ENCODE data around the gene TMEM225B.
"Not testable (repeated sequence)": the region's sequence is repeated elsewhere in the genome, so short reads cannot be mapped to it uniquely, and the experiment has no call there.

Gene TMEM225B

DNA sequence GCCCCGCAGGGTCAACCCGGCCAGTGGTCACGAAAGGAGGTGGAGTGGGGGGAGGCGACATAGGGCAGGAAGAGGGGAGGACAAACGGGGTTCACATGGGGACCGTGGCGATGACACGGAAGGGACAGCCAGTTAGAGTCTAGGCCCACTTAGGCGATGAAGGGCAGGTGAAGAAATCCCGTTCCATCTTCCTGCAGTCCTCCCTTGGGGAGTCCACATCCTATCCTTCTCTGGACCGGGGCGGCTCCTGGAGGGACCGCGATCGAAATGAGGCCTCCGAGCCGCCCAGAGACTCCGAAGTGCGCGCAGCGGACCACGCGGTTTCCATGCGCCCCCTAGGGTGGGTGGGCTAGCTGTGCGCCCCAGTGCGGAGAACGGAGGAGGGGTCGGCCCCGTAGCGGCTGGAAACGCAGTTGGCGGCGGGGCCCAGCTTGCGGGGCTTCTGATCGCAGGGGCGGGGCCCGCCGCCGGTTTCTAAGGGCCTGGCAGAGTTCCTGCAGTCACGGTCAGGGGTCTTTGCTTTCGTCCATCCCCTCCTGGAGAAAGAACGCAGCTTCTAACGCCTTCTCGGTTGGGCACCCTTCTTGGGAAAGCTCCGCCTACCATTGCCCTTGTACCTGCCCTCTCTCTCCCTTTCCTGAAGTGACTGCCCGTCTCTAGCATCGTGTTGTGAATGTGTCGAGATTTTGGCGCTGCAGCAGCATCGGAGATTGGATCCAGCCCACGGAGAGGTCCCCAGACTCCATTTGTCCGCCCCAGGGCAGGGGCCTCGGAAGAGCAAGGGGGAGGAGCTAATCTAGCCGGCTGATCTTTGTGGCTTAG is 17.9 kb upstream of the TMEM225B start:
- ATAC-seq: peak; percentile 81
- TF ChIP-seq ZNF70 (CRISPR knock-in tag; IDR thresholded peaks at IDR 0.05): 0 out of 2 replicates have a peak, but pooled peaks have one; percentile 19
- 0 out of 2 replicates have a peak, but pooled peaks have one; percentile 55 for TF ChIP-seq SNAI2 (CRISPR knock-in tag; IDR thresholded peaks at IDR 0.05)
- TF ChIP-seq ZNF565 (CRISPR knock-in tag; conservative IDR thresholded peaks at IDR 0.05; ENCODE audit: low read depth): no peak

DNA sequence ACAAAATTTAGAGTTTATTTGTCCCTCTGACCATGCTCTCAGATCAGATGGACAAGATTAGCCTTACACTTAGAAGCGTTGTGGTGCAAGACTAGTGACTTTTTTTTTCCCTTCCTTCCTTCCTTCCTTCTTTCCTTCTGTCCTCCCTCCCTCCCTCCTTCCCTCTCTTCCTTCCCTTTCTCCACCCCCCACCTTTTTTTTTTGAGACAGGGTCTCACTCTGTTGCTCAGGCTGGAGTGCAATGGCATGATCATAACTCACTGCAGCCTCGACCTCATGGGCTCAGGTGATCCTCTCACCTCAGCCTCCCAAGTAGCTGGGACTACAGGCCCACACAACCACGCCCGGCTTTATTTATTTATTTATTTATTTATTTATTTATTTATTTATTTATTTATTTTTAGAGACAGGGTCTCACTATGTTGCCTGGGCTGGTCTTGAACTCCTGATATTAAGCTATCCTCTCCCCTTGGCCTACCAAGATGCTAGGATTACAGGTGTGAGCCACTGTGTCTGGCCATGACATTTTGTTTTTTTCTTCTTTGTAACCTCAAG is 17.2 kb upstream of the TMEM225B start:
- not testable (repeated sequence) for ATAC-seq

DNA sequence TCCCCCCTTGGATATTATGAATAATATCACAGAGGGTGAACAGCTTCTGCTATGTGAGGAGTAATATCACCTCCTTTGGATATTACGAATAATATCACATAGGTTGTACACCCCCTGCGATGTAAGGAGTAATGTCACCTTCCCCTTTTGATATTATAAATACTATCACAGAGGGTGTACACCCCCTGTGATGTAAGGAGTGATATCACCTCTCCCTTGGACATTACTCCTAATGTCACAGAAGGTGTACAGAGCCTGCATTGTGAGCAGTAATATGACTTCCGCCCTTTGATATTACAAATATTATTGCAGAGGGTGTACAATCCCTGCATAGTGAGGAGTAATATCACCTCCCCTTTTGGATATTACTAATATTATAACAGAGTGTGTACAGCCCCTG is 9.2 kb upstream of the TMEM225B start:
- TF ChIP-seq ZFP30 (CRISPR knock-in tag; IDR thresholded peaks at IDR 0.05): no peak
- TF ChIP-seq ZC3H10 (CRISPR knock-in tag; IDR thresholded peaks at IDR 0.05): no peak
- no peak for TF ChIP-seq BACH2 (CRISPR knock-in tag; IDR thresholded peaks at IDR 0.05; ENCODE audit: borderline replicate concordance)
- no peak for TF ChIP-seq RARB (CRISPR knock-in tag; IDR thresholded peaks at IDR 0.05)
- TF ChIP-seq, protein P1, sequence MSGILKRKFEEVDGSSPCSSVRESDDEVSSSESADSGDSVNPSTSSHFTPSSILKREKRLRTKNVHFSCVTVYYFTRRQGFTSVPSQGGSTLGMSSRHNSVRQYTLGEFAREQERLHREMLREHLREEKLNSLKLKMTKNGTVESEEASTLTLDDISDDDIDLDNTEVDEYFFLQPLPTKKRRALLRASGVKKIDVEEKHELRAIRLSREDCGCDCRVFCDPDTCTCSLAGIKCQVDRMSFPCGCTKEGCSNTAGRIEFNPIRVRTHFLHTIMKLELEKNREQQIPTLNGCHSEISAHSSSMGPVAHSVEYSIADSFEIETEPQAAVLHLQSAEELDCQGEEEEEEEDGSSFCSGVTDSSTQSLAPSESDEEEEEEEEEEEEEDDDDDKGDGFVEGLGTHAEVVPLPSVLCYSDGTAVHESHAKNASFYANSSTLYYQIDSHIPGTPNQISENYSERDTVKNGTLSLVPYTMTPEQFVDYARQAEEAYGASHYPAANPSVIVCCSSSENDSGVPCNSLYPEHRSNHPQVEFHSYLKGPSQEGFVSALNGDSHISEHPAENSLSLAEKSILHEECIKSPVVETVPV (CRISPR knock-in tag; IDR thresholded peaks at IDR 0.05): no peak
- no peak for TF ChIP-seq ARNTL (CRISPR knock-in tag; IDR thresholded peaks at IDR 0.05; ENCODE audit: borderline replicate concordance, low read depth)
- TF ChIP-seq TCF4 (CRISPR knock-in tag; IDR thresholded peaks at IDR 0.05; ENCODE audit: borderline replicate concordance): no peak
- TF ChIP-seq, protein P2, sequence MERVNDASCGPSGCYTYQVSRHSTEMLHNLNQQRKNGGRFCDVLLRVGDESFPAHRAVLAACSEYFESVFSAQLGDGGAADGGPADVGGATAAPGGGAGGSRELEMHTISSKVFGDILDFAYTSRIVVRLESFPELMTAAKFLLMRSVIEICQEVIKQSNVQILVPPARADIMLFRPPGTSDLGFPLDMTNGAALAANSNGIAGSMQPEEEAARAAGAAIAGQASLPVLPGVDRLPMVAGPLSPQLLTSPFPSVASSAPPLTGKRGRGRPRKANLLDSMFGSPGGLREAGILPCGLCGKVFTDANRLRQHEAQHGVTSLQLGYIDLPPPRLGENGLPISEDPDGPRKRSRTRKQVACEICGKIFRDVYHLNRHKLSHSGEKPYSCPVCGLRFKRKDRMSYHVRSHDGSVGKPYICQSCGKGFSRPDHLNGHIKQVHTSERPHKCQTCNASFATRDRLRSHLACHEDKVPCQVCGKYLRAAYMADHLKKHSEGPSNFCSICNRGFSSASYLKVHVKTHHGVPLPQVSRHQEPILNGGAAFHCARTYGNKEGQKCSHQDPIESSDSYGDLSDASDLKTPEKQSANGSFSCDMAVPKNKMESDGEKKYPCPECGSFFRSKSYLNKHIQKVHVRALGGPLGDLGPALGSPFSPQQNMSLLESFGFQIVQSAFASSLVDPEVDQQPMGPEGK (CRISPR knock-in tag; IDR thresholded peaks at IDR 0.05; ENCODE audit: borderline replicate concordance): no peak
- TF ChIP-seq GLIS3 (CRISPR knock-in tag; IDR thresholded peaks at IDR 0.05): no peak
- no peak for TF ChIP-seq PPARA (CRISPR knock-in tag; IDR thresholded peaks at IDR 0.05; ENCODE audit: borderline replicate concordance)
- no peak for TF ChIP-seq ZNF565 (CRISPR knock-in tag; conservative IDR thresholded peaks at IDR 0.05; ENCODE audit: low read depth)
- no peak for TF ChIP-seq SNAI2 (CRISPR knock-in tag; IDR thresholded peaks at IDR 0.05)
- TF ChIP-seq CSDC2 (CRISPR knock-in tag; IDR thresholded peaks at IDR 0.05): no peak
- no peak for TF ChIP-seq ZNF70 (CRISPR knock-in tag; IDR thresholded peaks at IDR 0.05)
- no peak for TF ChIP-seq TOX (CRISPR knock-in tag; IDR thresholded peaks at IDR 0.05; ENCODE audit: borderline replicate concordance)
- no peak for TF ChIP-seq OSR1 (CRISPR knock-in tag; IDR thresholded peaks at IDR 0.05)
- TF ChIP-seq ZNF8 (CRISPR knock-in tag; IDR thresholded peaks at IDR 0.05): no peak

DNA sequence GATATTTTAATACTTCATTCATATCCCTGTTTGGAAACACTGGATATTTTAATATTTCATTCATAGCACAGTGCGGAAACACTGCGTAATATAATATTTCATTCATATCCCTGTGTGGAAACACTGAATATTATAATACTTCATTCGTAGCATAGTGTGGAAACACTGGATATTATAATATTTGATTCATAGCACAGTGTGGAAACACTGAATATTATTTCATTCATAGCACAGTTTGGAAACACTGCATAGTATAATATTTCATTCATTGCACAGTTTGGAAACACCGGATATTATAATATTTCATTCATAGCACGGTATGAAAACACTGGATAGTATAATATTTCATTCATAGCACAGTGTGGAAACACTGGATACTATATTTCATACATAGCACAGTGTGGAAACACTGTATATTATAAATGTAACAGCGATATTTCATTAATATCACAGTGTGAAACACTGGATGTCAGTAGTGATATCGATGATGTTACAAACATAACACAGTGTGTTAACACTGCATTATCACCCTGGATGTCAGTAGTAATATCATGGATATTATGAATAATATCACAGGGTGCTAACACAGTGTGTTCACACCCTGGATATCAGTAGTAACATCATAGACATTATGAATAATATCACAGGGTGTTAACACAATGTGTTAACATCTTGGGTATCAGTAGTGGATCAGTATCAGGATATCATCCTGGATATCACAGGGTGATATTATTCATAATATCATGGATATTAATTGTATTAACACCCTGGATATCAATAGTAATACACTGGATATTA is 2.9 kb upstream of the TMEM225B start:
- ATAC-seq: no peak
- TF ChIP-seq SNAI2 (CRISPR knock-in tag; IDR thresholded peaks at IDR 0.05) (no peak), ZNF70 (CRISPR knock-in tag; IDR thresholded peaks at IDR 0.05) (no peak), GLIS3 (CRISPR knock-in tag; IDR thresholded peaks at IDR 0.05) (no peak)

More for the DNA sequence above, 9.2 kb upstream of the TMEM225B start:
- ATAC-seq: no peak

DNA sequence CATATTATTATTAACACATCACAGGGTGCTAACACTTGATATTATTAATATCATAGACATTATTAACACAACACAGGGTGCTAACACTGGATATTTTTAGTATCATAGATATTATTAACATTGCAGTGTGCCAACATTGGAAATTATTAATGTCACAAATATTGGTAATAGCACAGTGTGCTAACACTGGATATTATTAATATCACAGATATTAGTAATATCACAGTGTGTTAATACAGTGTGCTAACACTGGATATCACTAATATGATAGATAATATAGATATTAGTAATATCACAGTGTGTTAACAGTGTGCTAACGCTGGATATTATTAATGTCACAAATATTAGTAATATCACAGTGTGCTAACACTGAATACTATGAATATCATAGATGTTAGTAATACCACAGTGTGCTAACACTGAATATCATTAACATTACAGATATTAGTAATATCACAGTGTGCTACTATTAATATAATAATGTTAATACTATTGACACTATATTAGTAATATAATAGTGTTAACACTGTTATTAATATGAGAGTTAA is 1.6 kb upstream of the TMEM225B start:
- TF ChIP-seq ARNTL (CRISPR knock-in tag; IDR thresholded peaks at IDR 0.05; ENCODE audit: borderline replicate concordance, low read depth) (no peak), SNAI2 (CRISPR knock-in tag; IDR thresholded peaks at IDR 0.05) (no peak), ISL1 (CRISPR knock-in tag; IDR thresholded peaks at IDR 0.05) (no peak)
- TF ChIP-seq, protein P2 (CRISPR knock-in tag; IDR thresholded peaks at IDR 0.05; ENCODE audit: borderline replicate concordance): no peak
- TF ChIP-seq, protein P3, sequence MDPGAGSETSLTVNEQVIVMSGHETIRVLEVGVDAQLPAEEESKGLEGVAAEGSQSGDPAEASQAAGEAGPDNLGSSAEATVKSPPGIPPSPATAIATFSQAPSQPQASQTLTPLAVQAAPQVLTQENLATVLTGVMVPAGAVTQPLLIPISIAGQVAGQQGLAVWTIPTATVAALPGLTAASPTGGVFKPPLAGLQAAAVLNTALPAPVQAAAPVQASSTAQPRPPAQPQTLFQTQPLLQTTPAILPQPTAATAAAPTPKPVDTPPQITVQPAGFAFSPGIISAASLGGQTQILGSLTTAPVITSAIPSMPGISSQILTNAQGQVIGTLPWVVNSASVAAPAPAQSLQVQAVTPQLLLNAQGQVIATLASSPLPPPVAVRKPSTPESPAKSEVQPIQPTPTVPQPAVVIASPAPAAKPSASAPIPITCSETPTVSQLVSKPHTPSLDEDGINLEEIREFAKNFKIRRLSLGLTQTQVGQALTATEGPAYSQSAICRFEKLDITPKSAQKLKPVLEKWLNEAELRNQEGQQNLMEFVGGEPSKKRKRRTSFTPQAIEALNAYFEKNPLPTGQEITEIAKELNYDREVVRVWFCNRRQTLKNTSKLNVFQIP (CRISPR knock-in tag; IDR thresholded peaks at IDR 0.05; ENCODE audit: borderline replicate concordance, low read depth): no peak
- TF ChIP-seq, protein P4, sequence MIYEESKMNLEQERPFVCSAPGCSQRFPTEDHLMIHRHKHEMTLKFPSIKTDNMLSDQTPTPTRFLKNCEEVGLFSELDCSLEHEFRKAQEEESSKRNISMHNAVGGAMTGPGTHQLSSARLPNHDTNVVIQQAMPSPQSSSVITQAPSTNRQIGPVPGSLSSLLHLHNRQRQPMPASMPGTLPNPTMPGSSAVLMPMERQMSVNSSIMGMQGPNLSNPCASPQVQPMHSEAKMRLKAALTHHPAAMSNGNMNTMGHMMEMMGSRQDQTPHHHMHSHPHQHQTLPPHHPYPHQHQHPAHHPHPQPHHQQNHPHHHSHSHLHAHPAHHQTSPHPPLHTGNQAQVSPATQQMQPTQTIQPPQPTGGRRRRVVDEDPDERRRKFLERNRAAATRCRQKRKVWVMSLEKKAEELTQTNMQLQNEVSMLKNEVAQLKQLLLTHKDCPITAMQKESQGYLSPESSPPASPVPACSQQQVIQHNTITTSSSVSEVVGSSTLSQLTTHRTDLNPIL (CRISPR knock-in tag; IDR thresholded peaks at IDR 0.05; ENCODE audit: low read depth): no peak
- ATAC-seq: no peak
